Nasal cavity respiratory epithelium epithelial cell of viscerocranial mucosa (primary cell): ENCODE results near the gene KRTAP9-6. TPM values are rescaled to one million over a fixed set of nuclear protein-coding genes. Genes with fewer than 3 reads are reported as not detected.

Source experiments
- total RNA-seq: library from RNA; depleted of rRNA; stranded (reverse); fragments of >200 nt; gene quantifications from 2 replicates; pipeline ENCODE4 v1.2.3, GENCODE V29; 2014

The KRTAP9-6 gene, protein sequence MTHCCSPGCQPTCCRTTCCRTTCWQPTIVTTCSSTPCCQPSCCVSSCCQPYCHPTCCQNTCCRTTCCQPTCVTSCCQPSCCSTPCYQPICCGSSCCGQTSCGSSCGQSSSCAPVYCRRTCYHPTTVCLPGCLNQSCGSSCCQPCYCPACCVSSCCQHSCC
- not detected in 2 replicates for total RNA-seq

DNA sequence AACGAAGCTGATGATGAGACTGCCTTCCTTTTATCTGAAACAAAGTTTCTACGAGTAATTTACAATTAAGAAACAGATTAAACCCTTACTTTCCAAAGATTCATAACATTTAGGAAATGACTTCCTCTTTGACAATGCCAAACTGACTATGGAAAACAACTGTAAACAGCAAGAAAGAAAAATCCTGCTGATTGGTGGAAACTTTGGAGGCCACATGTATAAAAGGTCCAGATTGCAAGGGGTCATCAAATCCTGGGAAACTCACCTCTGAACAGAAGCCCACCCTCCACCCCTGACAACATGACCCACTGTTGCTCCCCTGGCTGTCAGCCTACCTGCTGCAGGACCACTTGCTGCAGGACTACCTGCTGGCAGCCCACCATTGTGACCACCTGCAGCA is at the start of gene KRTAP9-6:
Gene KRTAP9-6 (plus strand): TSS at position 301 of the 400 bp plus-strand sequence. CDS start 0 bp downstream, at position 301.

DNA sequence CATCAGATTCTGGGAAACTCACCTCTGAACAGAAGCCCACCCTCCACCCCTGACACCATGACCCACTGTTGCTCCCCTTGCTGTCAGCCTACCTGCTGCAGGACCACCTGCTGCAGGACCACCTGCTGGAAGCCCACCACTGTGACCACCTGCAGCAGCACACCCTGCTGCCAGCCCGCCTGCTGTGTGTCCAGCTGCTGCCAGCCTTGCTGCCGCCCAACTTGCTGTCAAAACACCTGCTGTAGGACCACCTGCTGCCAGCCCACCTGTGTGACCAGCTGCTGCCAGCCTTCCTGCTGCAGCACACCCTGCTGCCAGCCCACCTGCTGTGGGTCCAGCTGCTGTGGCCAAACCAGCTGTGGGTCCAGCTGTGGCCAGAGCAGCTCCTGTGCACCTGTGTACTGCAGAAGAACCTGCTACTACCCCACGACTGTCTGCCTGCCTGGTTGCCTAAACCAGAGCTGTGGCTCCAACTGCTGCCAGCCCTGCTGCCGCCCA is 38.5 kb upstream of the KRTAP9-6 start, which contains the start of gene KRTAP9-2:
Gene KRTAP9-2 (plus strand): TSS at position 51 of the 498 bp plus-strand sequence. CDS start 7 bp downstream, at position 58.

DNA sequence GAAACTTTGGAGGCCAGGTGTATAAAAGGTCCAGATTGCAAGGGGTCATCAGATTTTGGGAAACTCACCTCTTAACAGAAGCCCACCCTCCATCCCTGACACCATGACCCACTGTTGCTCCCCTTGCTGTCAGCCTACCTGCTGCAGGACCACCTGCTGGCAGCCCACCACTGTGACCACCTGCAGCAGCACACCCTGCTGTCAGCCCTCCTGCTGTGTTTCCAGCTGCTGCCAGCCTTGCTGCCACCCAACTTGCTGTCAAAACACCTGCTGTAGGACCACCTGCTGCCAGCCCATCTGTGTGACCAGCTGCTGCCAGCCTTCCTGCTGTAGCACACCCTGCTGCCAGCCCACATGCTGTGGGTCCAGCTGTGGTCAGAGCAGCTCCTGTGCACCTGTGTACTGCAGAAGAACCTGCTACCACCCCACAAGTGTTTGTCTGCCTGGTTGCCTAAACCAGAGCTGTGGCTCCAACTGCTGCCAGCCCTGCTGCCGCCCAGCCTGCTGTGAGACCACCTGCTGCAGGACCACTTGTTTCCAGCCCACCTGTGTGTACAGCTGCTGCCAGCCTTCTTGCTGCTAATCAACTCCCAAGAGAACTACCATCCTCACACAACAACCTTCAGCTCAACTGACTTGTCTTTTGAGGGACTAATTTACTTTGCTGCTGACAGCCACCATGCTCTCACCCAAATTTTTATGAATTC is 32.6 kb upstream of the KRTAP9-6 start, which contains the start of gene KRTAP9-3:
Gene KRTAP9-3 (plus strand): TSS at position 51 of the 707 bp plus-strand sequence. CDS start 53 bp downstream, at position 104.

DNA sequence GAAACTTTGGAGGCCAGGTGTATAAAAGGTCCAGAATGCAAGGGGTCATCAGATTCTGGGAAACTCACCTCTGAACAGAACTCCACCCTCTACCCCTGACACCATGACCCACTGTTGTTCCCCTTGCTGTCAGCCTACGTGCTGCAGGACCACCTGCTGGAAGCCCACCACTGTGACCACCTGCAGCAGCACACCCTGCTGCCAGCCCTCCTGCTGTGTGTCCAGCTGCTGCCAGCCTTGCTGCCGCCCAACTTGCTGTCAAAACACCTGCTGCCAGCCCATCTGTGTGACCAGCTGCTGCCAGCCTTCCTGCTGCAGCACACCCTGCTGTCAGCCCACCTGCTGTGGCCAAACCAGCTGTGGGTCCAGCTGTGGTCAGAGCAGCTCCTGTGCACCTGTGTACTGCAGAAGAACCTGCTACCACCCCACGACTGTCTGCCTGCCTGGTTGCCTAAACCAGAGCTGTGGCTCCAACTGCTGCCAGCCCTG is 27.2 kb upstream of the KRTAP9-6 start, which contains the start of gene KRTAP9-8:
Gene KRTAP9-8 (plus strand): TSS at position 51 of the 489 bp plus-strand sequence. CDS start 53 bp downstream, at position 104.

DNA sequence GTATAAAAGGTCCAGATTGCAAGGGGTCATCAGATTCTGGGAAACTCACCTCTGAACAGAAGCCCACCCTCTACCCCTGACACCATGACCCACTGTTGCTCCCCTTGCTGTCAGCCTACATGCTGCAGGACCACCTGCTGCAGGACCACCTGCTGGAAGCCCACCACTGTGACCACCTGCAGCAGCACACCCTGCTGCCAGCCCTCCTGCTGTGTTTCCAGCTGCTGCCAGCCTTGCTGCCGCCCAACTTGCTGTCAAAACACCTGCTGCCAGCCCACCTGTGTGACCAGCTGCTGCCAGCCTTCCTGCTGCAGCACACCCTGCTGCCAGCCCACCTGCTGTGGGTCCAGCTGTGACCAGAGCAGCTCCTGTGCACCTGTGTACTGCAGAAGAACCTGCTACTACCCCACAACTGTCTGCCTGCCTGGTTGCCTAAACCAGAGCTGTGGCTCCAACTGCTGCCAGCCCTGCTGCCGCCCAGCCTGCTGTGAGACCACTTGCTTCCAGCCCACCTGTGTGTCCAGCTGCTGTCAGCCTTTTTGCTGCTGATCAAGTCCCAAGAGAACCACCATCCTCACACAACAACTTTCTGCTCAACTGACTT is 15.4 kb upstream of the KRTAP9-6 start, which contains the start of gene KRTAP9-4:
Gene KRTAP9-4 (plus strand): TSS at position 51 of the 604 bp plus-strand sequence. CDS start 34 bp downstream, at position 85.

DNA sequence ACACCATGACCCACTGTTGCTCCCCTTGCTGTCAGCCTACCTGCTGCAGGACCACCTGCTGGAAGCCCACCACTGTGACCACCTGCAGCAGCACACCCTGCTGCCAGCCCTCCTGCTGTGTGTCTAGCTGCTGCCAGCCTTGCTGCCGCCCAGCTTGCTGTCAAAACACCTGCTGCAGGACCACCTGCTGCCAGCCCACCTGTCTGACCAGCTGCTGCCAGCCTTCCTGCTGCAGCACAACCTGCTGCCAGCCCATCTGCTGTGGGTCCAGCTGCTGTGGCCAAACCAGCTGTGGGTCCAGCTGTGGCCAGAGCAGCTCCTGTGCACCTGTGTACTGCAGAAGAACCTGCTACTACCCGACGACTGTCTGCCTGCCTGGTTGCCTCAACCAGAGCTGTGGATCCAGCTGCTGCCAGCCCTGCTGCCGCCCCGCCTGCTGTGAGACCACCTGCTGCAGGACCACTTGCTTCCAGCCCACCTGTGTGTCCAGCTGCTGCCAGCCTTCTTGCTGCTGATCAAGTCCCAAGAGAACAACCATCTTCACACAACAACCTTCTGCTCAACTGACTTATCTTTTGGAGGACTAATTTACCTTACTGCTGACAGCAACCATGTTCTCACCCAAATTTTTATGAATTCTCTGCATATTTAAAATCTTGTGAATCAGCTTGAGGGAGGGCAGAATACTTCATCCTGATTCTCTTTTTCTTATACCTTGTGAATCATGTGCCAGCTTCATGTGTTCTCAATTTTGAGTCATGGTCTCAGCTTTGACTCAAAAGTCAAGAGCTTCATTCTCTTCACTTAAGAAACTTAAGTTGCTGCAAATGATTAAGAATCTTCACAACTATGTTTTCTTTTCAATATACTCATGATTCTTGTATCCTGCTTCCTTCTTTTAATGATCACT is 9.5 kb upstream of the KRTAP9-6 start, which contains the start of gene KRTAP9-9:
Gene KRTAP9-9 (plus strand): TSS at position 4 of the 910 bp plus-strand sequence.

DNA sequence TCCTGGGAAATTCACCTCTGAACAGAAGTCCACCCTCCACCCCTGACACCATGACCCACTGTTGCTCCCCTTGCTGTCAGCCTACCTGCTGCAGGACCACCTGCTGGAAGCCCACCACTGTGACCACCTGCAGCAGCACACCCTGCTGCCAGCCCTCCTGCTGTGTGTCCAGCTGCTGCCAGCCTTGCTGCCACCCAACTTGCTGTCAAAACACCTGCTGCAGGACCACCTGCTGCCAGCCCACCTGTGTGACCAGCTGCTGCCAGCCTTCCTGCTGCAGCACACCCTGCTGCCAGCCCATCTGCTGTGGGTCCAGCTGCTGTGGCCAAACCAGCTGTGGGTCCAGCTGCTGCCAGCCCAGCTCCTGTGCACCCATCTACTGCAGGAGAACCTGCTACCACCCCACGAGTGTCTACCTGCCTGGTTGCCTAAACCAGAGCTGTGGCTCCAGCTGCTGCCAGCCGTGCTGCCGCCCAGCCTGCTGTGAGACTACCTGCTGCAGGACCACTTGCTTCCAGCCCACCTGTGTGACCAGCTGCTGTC is 10.5 kb downstream of the KRTAP9-6 start, which contains the start of gene KRTAP9-7:
Gene KRTAP9-7 (plus strand): TSS at position 51 of the 543 bp plus-strand sequence. CDS start 0 bp downstream, at position 51.

DNA sequence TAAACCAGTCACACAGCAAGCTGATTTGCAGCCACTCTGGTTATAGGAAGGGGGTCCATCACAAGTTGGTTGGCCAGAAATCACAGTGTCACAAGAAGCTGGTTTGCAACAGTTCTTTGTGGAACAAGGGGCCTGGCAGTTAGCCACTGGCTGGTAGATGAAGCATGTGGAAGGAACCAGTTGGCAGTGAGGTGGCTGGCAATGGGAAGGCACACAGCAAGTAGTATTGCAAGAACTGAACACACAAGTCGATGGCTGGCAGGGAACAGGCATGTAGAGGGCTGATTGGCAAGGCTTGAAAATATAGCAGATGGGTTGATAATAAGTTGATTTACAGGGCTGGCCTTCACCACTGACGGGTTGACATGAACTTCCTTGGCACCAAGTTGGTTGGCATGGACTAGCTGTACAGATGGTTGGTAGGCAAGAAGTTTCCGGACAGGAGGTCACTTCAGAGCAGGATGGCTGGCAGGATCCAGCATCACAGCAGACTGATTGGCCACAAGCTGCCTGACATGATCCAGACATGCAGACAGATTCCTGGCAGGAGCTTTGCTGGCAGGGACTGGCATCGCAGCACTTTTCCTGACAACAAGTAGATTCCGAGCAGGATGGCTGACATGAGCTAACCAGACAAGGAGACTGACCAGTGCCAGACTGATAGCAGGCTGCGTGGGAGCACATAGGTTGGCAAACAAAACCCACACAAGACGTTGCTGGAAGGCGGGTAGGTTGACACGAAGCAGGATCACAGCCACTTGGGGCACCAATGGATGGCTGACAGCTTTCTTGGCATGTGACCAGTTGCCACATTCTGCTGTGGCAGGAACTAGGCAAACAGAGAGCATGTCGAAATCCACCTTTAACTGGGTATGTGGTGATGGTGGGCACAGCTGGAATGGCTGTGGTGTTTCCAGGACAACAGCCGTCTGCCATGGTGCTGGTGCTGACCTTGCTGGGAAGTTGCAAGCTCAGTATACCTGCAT is 37.0 kb downstream of the KRTAP9-6 start, which contains the start of gene KRTAP29-1:
Gene KRTAP29-1 (minus strand): TSS at position 936 of the 986 bp plus-strand sequence. CDS start 0 bp downstream, at position 936.

DNA sequence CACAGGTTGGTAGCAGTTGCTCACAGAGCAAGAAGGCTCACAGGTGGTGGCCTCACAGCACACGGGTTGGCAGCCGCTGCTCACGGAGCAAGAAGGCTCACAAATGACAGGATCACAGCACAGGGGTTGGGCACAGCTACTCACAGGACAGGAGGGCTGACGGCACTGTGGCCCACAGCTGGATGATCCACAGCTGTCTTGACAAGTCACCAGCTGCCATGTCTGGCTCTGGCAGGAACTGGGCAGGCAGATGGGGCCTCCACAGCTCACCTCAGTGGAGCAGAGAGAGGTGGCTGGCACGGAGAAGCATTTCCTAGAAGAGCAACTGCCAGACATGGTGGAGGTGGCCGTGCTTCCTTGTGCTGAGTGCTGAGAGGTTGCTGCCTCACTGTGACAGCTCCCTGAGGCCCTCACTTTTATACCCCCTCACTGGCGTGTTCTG is 43.8 kb downstream of the KRTAP9-6 start, which contains the start of gene KRTAP16-1:
Gene KRTAP16-1 (minus strand): TSS at position 392 of the 442 bp plus-strand sequence. CDS start 56 bp downstream, at position 336.

DNA sequence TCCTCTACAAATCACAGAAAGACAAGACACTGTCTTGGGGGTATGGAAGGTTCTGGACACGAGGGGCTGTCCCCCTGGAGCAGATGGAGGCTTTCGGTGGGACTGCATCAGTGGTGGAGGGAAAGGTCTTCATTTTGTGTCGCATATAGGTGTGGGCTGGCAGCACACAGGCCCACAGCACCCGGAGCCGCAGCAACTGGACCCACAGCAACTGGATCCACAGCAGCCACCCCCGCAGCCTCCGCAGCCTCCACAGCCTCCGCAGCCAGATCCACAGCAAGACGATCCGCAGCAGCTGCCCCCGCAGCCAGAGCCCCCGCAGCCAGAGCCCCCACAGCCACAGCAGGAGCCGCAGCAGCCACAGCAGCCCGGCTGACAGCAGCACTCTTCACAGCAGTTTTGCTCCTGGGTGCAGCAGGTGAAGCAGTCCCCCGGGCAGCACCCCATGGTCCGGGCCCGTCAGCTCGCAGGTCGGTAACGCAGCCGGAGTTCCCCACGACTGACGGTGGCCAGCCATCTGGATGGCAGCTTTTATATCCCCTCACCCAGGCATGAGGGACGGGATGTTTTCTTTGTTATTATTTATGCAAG is 50.1 kb downstream of the KRTAP9-6 start, which contains the start of gene KRTAP17-1:
Gene KRTAP17-1 (minus strand): TSS at position 507 of the 591 bp plus-strand sequence. CDS start 60 bp downstream, at position 447.

Other genes with a start within 250 kb of the KRTAP9-6 start
- not detected in 2 replicates for gene KRTAP1-5, start 238.2 kb upstream of the KRTAP9-6 start, total RNA-seq
- gene KRTAP1-4, start 235.2 kb upstream of the KRTAP9-6 start, total RNA-seq, result not detected in 2 replicates
- gene KRTAP1-3, start 230.5 kb upstream of the KRTAP9-6 start, total RNA-seq, result not detected in 2 replicates
- gene KRTAP1-1, start 223.9 kb upstream of the KRTAP9-6 start, total RNA-seq, result not detected in 2 replicates
- not detected in 2 replicates for gene KRTAP2-1, start 218.1 kb upstream of the KRTAP9-6 start, total RNA-seq
- not detected in 2 replicates for gene KRTAP2-2, start 210.1 kb upstream of the KRTAP9-6 start, total RNA-seq
- gene KRTAP2-3, start 205.3 kb upstream of the KRTAP9-6 start, total RNA-seq, result 0.93 TPM in 1 of 2 replicates, not detected in the other
- gene KRTAP2-4, start 199.5 kb upstream of the KRTAP9-6 start, total RNA-seq, result not detected in 2 replicates
- not detected in 2 replicates for gene KRTAP4-7, start 181.2 kb upstream of the KRTAP9-6 start, total RNA-seq
- gene KRTAP4-8, start 167.2 kb upstream of the KRTAP9-6 start, total RNA-seq, result not detected in 2 replicates
- gene KRTAP4-16, start 163.2 kb upstream of the KRTAP9-6 start, total RNA-seq, result not detected in 2 replicates
- gene KRTAP4-9, start 160.0 kb upstream of the KRTAP9-6 start, total RNA-seq, result not detected in 2 replicates
- gene KRTAP4-11, start 147.0 kb upstream of the KRTAP9-6 start, total RNA-seq, result not detected in 2 replicates
- gene KRTAP4-12, start 141.2 kb upstream of the KRTAP9-6 start, total RNA-seq, result not detected in 2 replicates
- gene KRTAP4-6, start 124.8 kb upstream of the KRTAP9-6 start, total RNA-seq, result not detected in 2 replicates
- not detected in 2 replicates for gene KRTAP4-5, start 115.6 kb upstream of the KRTAP9-6 start, total RNA-seq
- not detected in 2 replicates for gene KRTAP4-4, start 104.6 kb upstream of the KRTAP9-6 start, total RNA-seq
- gene KRTAP4-3, start 97.2 kb upstream of the KRTAP9-6 start, total RNA-seq, result not detected in 2 replicates
- not detected in 2 replicates for gene KRTAP4-2, start 87.2 kb upstream of the KRTAP9-6 start, total RNA-seq
- gene KRTAP4-1, start 80.5 kb upstream of the KRTAP9-6 start, total RNA-seq, result not detected in 2 replicates
- gene KRTAP9-1, start 75.5 kb upstream of the KRTAP9-6 start, total RNA-seq, result not detected in 2 replicates
- gene KRTAP9-2, start 38.7 kb upstream of the KRTAP9-6 start, total RNA-seq, result not detected in 2 replicates
- not detected in 2 replicates for gene KRTAP9-3, start 32.9 kb upstream of the KRTAP9-6 start, total RNA-seq
- gene KRTAP9-8, start 27.4 kb upstream of the KRTAP9-6 start, total RNA-seq, result not detected in 2 replicates
- gene KRTAP9-4, start 15.7 kb upstream of the KRTAP9-6 start, total RNA-seq, result not detected in 2 replicates
- gene KRTAP9-9, start 10.0 kb upstream of the KRTAP9-6 start, total RNA-seq, result not detected in 2 replicates
- gene KRTAP9-7, start 10.3 kb downstream of the KRTAP9-6 start, total RNA-seq, result not detected in 2 replicates
- gene KRTAP29-1, start 37.5 kb downstream of the KRTAP9-6 start, total RNA-seq, result not detected in 2 replicates
- not detected in 2 replicates for gene KRTAP16-1, start 43.9 kb downstream of the KRTAP9-6 start, total RNA-seq
- not detected in 2 replicates for gene KRTAP17-1, start 50.3 kb downstream of the KRTAP9-6 start, total RNA-seq
- gene KRT33A, start 85.5 kb downstream of the KRTAP9-6 start, total RNA-seq, result 0.28 and 0.68 TPM in 2 replicates
- gene KRT33B, start 104.4 kb downstream of the KRTAP9-6 start, total RNA-seq, result 1.1 and 59.1 TPM in 2 replicates
- gene KRT34, start 116.9 kb downstream of the KRTAP9-6 start, total RNA-seq, result 1.00 and 2.7 TPM in 2 replicates
- 0.14 and 0.34 TPM in 2 replicates for gene KRT31, start 132.2 kb downstream of the KRTAP9-6 start, total RNA-seq
- gene KRT37, start 159.2 kb downstream of the KRTAP9-6 start, total RNA-seq, result 2.1 TPM in 1 of 2 replicates, not detected in the other
- gene KRT38, start 175.6 kb downstream of the KRTAP9-6 start, total RNA-seq, result 0.07 TPM in 1 of 2 replicates, not detected in the other
- not detected in 2 replicates for gene KRT32, start 202.0 kb downstream of the KRTAP9-6 start, total RNA-seq
- gene KRT35, start 215.8 kb downstream of the KRTAP9-6 start, total RNA-seq, result not detected in 2 replicates
- gene KRT36, start 224.5 kb downstream of the KRTAP9-6 start, total RNA-seq, result not detected in 2 replicates
- gene KRT13, start 240.2 kb downstream of the KRTAP9-6 start, total RNA-seq, result 6.5 and 231 TPM in 2 replicates